Measurements from ENCODE around the gene ATL3.
"Not testable (repeated sequence)": the region's sequence is repeated elsewhere in the genome, so short reads cannot be mapped to it uniquely, and the experiment has no call there.

The ATL3 gene

DNA sequence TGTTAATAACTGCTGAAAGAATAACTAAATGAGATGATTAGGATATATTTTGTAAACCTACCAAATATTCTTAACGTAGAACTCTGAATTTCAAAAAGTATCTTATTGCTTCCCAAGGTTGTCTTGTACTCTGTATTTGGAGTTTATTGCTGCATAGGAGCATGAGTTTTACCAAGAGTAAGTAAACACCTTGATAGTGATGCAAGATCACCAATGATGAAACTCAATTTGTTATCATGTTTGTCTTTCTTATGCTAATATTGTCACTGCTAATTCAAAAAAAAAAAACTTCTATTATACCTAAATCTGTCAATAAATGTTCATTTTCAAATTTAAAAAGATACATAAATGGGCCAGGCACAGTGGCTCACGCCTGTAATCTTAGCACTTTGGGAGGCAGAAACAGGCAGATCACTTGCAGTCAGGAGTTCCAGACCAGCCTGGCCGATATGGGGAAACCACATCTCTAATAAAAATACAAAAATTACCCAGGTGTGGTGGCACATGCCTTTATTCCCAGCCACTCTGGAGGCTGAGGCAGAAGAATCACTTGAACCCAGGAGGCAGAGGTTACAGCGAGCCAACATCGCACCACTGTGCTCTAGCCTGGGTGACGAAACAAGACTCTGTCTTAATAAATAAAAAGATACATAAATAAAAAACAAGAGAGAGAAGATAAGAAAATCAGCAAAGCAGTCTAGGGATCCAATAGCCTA, 84.6 kb downstream of the ATL3 start:
- no peak for DNase-seq (ENCODE audit: low spot score)

DNA sequence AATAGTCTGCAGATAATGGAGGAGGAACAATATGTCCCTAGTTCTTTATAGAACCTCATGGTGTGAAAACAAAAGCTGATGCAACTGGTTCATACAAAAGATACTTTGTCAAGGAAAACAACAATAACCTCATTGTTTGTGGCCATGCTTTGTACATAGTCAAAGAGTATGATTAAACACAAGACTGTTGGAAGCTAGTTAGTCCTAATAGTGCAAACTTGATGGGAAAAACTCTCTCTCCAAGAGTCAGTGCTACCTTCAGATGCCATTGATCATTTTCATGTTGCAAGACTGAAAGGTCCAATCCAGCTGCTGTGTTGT, 87.9 kb downstream of the ATL3 start:
- DNase-seq (ENCODE audit: low spot score) = no peak

DNA sequence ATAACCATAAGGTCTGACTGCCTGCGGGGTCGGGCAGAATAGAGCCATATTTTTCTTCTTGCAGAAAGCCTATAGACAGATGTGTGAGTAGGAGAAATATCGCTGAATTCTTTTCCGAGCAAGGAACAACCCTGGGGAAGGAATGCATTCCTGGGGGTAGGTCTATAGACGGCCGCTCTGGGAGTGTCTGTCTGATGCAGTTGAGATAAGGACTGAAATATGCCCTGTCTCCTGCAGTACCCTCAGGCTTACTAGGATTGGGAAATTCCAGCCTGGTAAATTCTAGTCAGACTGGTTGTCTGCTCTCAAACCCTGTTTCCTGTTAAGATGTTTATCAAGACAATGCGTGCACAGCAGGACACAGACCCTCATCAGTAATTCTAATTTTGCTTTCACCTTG, 90.0 kb downstream of the ATL3 start:
- not testable (repeated sequence) for DNase-seq (ENCODE audit: low spot score)

DNA sequence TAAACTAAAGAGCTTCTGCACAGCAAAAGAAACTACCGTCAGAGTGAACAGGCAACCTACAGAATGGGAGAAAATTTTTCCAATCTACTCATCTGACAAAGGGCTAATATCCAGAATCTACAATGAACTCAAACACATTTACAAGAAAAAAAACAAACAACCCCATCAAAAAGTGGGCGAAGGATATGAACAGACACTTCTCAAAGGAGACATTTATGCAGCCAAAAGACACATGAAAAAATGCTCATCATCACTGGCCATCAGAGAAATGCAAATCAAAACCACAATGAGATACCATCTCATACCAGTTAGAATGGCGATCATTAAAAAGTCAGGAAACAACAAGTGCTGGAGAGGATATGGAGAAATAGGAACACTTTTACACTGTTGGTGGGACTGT, 92.3 kb downstream of the ATL3 start:
- not testable (repeated sequence) for DNase-seq (ENCODE audit: low spot score)

DNA sequence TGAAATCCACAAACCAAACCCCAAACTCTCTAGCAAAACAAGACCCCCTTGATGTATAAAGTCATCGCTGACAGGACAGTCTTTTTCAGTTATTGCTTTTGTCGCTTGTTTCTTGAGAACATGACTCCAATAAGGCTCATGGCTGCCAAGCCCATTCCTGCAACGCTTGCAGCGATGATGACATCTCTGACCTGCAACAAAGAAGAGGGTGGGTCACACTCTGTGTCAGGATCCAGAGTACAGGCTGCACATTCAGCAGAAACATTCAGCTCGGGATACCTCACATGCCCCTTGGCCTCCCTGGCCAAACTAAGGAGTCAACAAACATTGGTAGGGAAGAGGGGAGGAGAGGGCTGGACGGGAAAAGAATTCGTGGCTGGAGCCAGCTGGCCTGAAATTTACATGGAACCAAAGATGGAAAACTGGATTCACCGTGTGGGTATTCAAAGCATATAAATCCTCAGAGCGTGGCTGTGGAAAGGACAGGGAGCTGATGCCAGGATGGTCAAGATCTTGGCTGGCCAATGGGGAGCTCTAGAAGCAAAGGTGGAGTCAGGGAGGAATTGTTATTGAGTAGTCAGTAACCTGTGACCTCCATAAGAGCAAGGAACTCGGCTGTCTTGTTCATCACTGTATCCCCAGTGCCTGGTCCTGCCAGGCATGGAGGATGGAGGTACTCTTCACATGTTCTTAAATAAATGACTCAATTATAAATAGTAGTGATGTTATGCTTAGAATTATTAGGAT, 96.1 kb downstream of the ATL3 start:
- DNase-seq (ENCODE audit: low spot score) = no peak
